Loucy (cell line): ENCODE results near the gene GNAI3.

ENCODE experiments used
- H2AFZ ChIP-seq: fragments of 200-600 bp; sonication (generic); 2 replicates; pipeline ENCODE4 v1.6.0; 2016; ENCODE audit warnings: antibody characterized with exemption, mild to moderate bottlenecking, low read length, moderate library complexity
- H3F3A ChIP-seq: fragments of 200-600 bp; 2 replicates; pipeline ENCODE4 v1.6.0; 2016; ENCODE audit warnings: antibody characterized with exemption, low read depth, mild to moderate bottlenecking
- H3K27me3 ChIP-seq: fragments of 200-600 bp; sonication (generic); 2 replicates; pipeline ENCODE4 v1.6.1; 2014; ENCODE audit warnings: low read length, mild to moderate bottlenecking; ENCODE audit not compliant: insufficient read depth, poor library complexity, severe bottlenecking
- H3K36me3 ChIP-seq: fragments of 200-600 bp; sonication (generic); 2 replicates; pipeline ENCODE4 v1.6.1; 2016; ENCODE audit warnings: low read length; ENCODE audit not compliant: insufficient read depth
- H3K4me1 ChIP-seq: fragments of 200-600 bp; sonication (generic); 2 replicates; pipeline ENCODE4 v1.5.1; 2014; ENCODE audit warnings: low read length, mild to moderate bottlenecking; ENCODE audit not compliant: insufficient read depth, poor library complexity, severe bottlenecking
- H3K4me2 ChIP-seq: fragments of 200-600 bp; sonication (generic); 2 replicates; pipeline ENCODE4 v1.6.0; 2014; ENCODE audit warnings: antibody characterized with exemption, low read length, low read depth, mild to moderate bottlenecking; ENCODE audit not compliant: poor library complexity, severe bottlenecking
- H3K4me3 ChIP-seq: fragments of 200-600 bp; sonication (generic); 2 replicates; pipeline ENCODE4 v1.5.1; 2014; ENCODE audit warnings: low read length, mild to moderate bottlenecking, mixed read lengths; ENCODE audit not compliant: poor library complexity, severe bottlenecking
- H3K79me2 ChIP-seq: fragments of 200-600 bp; sonication (generic); 2 replicates; pipeline ENCODE4 v1.6.1; 2014; ENCODE audit warnings: low read length; ENCODE audit not compliant: insufficient read depth
- H3K9ac ChIP-seq: fragments of 200-600 bp; sonication (generic); 2 replicates; pipeline ENCODE4 v1.6.0; 2014; ENCODE audit warnings: mild to moderate bottlenecking, low read depth, low read length, moderate library complexity; ENCODE audit not compliant: poor library complexity, severe bottlenecking
- H3K9me2 ChIP-seq: fragments of 200-600 bp; sonication (generic); replicated peaks from 2 replicates; pipeline ENCODE4 v1.6.1; 2016; ENCODE audit warnings: low read depth, low read length, mixed read lengths
- H3K9me3 ChIP-seq: fragments of 200-600 bp; sonication (generic); 2 replicates; pipeline ENCODE4 v1.6.1; 2014; ENCODE audit warnings: mild to moderate bottlenecking, antibody characterized with exemption, low read length, low read depth; ENCODE audit not compliant: insufficient read depth
- H4K20me1 ChIP-seq: fragments of 200-600 bp; sonication (generic); 2 replicates; pipeline ENCODE4 v1.6.0; 2014; ENCODE audit warnings: antibody characterized with exemption, low read length, mild to moderate bottlenecking; ENCODE audit not compliant: insufficient read depth, poor library complexity, severe bottlenecking
- EZH2phosphoT487 ChIP-seq: fragments of 200-600 bp; IDR thresholded peaks from 2 replicates; pipeline ENCODE4 v1.6.1; 2018; ENCODE audit warnings: antibody characterized with exemption, mild to moderate bottlenecking, moderate library complexity, borderline replicate concordance
- TF ChIP-seq, protein P1 (sequence below): fragments of 200-600 bp; sonication (generic); conservative IDR thresholded peaks from 2 replicates; pipeline ENCODE4 v1.5.1; 2014; ENCODE audit warnings: mild to moderate bottlenecking, antibody characterized with exemption, low read length

The GNAI3 gene

GRCh38 chr1:109529881-109530456 lies 18.4 kb upstream of the GNAI3 start:
- H3K4me3 ChIP-seq, result no peak overlapping the region
- no peaks in the 10 kb centered on the region for H3K9me3 ChIP-seq
- no peak overlapping the region for H3K4me2 ChIP-seq
- H3K36me3 ChIP-seq, result no peaks in the 10 kb centered on the region
- H3K4me1 ChIP-seq, result peaks cover 9% of the 10 kb centered on the region
- no peaks in the 10 kb centered on the region for H3K79me2 ChIP-seq
- TF ChIP-seq, protein P1, sequence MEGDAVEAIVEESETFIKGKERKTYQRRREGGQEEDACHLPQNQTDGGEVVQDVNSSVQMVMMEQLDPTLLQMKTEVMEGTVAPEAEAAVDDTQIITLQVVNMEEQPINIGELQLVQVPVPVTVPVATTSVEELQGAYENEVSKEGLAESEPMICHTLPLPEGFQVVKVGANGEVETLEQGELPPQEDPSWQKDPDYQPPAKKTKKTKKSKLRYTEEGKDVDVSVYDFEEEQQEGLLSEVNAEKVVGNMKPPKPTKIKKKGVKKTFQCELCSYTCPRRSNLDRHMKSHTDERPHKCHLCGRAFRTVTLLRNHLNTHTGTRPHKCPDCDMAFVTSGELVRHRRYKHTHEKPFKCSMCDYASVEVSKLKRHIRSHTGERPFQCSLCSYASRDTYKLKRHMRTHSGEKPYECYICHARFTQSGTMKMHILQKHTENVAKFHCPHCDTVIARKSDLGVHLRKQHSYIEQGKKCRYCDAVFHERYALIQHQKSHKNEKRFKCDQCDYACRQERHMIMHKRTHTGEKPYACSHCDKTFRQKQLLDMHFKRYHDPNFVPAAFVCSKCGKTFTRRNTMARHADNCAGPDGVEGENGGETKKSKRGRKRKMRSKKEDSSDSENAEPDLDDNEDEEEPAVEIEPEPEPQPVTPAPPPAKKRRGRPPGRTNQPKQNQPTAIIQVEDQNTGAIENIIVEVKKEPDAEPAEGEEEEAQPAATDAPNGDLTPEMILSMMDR, result no peak
- no peak for TF ChIP-seq EZH2phosphoT487
- H3K9me2 ChIP-seq, result no peaks in the 10 kb centered on the region
- no peak overlapping the region; the same call in 1 of the 2 replicates for H2AFZ ChIP-seq
- H3K9ac ChIP-seq, result no peak overlapping the region
- H3F3A ChIP-seq, result no peaks in the 10 kb centered on the region
- H4K20me1 ChIP-seq, result no peaks in the 10 kb centered on the region
- no peaks in the 10 kb centered on the region for H3K27me3 ChIP-seq

DNA sequence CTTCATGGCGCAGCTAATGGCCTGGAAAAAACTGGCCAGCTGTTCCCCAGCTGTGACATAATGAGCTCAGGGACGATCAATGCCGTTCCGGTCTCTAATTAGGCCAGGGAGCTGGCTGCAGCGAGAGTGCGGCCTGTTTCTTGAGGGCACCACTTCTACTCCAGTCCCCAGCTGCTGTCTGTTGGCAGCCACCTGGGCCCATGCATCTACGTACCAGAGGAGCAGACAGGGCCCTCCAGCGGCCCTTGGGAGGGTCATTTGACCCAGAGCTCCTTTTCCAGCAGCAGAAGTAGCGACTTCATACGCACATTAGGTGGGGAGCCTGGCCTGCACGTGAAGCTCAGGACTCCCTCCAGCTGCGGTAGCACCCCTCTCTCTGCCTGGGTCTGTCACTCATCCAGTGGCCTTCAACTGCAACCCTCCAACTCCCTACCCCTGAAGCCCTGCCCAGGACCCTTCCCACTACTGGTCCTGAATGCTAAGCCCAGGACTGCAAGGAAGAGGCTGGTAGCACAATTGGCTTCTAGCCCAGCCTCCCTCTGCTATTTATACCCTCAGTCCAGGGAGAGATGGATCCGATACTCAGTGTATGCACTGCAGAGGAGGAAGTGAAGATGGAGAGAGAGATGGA lies 17.8 kb upstream of the GNAI3 start:
- H3K9ac ChIP-seq, result peak overlapping the region; percentile 2
- H3K4me3 ChIP-seq, result no peak overlapping the region
- no peak overlapping the region for H3K4me2 ChIP-seq
- H2AFZ ChIP-seq, result 0 out of 2 replicates have a peak overlapping the region, but pooled peaks have one; percentile 11
- no peaks in the 10 kb centered on the region for H3F3A ChIP-seq
- peaks cover 9% of the 10 kb centered on the region for H3K4me1 ChIP-seq
- H3K9me2 ChIP-seq, result no peaks in the 10 kb centered on the region
- H3K9me3 ChIP-seq, result no peaks in the 10 kb centered on the region
- H3K79me2 ChIP-seq, result no peaks in the 10 kb centered on the region
- no peaks in the 10 kb centered on the region for H3K36me3 ChIP-seq
- H4K20me1 ChIP-seq, result no peaks in the 10 kb centered on the region
- TF ChIP-seq, protein P1, result no peak
- H3K27me3 ChIP-seq, result no peaks in the 10 kb centered on the region

GRCh38 chr1:109531380-109531779 lies 17.0 kb upstream of the GNAI3 start:
- no peaks in the 10 kb centered on the region for H3K27me3 ChIP-seq
- H2AFZ ChIP-seq, result no peak overlapping the region
- TF ChIP-seq EZH2phosphoT487, result no peak
- TF ChIP-seq, protein P1, result no peak
- no peak overlapping the region for H3K4me2 ChIP-seq
- no peaks in the 10 kb centered on the region for H4K20me1 ChIP-seq
- H3K4me1 ChIP-seq, result peaks cover 9% of the 10 kb centered on the region
- no peaks in the 10 kb centered on the region for H3F3A ChIP-seq
- H3K9me3 ChIP-seq, result no peaks in the 10 kb centered on the region
- H3K79me2 ChIP-seq, result no peaks in the 10 kb centered on the region
- peak overlapping the region; percentile 2 for H3K9ac ChIP-seq
- H3K9me2 ChIP-seq, result no peaks in the 10 kb centered on the region
- no peaks in the 10 kb centered on the region for H3K36me3 ChIP-seq
- no peak overlapping the region for H3K4me3 ChIP-seq
